ENCODE results near the gene MSI2. TPM values are rescaled to one million over a fixed set of nuclear protein-coding genes. Genes with fewer than 3 reads are reported as not detected.

MSI2 gene
- total RNA-seq, 1 experiment from 2014 or later = 174 TPM

DNA sequence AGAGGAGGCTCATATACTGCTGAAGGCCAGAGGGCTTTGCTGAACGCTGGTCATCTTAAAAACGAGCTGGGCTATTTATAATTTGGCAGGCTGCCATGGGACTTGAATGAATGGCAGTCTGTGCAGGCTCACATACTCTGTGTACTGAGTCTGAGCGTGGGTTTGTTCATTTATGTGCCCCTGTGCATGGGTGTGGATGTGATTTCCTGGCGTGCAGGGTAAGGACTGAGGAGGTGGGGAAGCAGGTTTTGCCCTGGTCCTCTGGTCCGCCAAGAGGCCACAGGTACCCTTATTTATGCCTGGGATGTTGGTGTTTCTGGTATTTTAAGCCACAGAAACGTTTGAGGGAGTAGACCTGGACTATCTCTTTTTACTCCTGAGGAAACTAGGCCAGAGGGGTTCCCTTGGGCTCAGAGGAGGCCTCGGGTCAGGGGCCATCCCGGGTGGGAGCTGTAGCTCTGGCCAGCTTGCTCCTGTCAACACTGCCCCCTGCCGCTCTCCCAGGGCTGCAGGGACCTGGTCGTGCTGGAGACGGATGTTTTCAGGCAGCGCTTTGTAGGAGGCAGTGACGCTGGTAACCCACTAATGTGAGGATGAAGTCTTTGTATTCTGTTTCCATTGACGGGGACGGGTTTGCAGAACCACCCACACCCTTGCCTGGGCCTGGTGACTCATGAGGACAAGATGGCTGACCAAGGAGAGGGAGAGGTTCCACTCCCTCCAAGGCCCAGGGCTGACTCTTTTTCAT lies 184.4 kb downstream of the MSI2 start:
- intact Hi-C loops (cut with micrococcal nuclease; ENCODE audit: unreplicated experiment) = loop anchor here (1.0 kb wide), 1 partner anchor 197 kb away; no protein-coding TSS in a partner anchor
- Histone ChIP-seq H3K27me3 (replicated peaks; ENCODE audit: control insufficient read depth, insufficient read depth, low read length) (no peaks in the 10 kb centered on the region), H3K9me3 (no peaks in the 10 kb centered on the region), H3K4me1 (peaks cover 61% of the 10 kb centered on the region), H3K4me3 (ENCODE audit: low read depth, low read length) (no peak overlapping the region), H3K36me3 (ENCODE audit: control insufficient read depth, insufficient read depth, low read length) (no peaks in the 10 kb centered on the region)
- Mint-ChIP-seq H3K9me3 (ENCODE audit: unreplicated experiment) (no peaks in the 10 kb centered on the region), H3K4me1 (ENCODE audit: low read depth, unreplicated experiment) (peaks cover 65% of the 10 kb centered on the region), H3K36me3 (ENCODE audit: insufficient read depth, unreplicated experiment) (peaks cover 47% of the 10 kb centered on the region), H3K27me3 (ENCODE audit: insufficient read depth, unreplicated experiment) (no peaks in the 10 kb centered on the region), H3K4me3 (ENCODE audit: unreplicated experiment) (no peak overlapping the region), H3K27ac (ENCODE audit: unreplicated experiment) (peak overlapping the region; percentile 78)
- TF ChIP-seq, protein P1, sequence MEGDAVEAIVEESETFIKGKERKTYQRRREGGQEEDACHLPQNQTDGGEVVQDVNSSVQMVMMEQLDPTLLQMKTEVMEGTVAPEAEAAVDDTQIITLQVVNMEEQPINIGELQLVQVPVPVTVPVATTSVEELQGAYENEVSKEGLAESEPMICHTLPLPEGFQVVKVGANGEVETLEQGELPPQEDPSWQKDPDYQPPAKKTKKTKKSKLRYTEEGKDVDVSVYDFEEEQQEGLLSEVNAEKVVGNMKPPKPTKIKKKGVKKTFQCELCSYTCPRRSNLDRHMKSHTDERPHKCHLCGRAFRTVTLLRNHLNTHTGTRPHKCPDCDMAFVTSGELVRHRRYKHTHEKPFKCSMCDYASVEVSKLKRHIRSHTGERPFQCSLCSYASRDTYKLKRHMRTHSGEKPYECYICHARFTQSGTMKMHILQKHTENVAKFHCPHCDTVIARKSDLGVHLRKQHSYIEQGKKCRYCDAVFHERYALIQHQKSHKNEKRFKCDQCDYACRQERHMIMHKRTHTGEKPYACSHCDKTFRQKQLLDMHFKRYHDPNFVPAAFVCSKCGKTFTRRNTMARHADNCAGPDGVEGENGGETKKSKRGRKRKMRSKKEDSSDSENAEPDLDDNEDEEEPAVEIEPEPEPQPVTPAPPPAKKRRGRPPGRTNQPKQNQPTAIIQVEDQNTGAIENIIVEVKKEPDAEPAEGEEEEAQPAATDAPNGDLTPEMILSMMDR (IDR thresholded peaks at IDR 0.05; ENCODE audit: insufficient read depth in 1 of 2, low read depth in 1 of 2, low read length in 1 of 2, severe bottlenecking in 1 of 2, unreplicated experiment in 1 of 2) = no peak
- POLR2A ChIA-PET = no interaction called here
- CTCF ChIA-PET = interaction anchor here (0.6 to 1.9 kb wide), 2 partner anchors 79 to 197 kb away, joined by 3 to 18 read pairs; no protein-coding TSS in a partner anchor
- BruUV-seq (replicated peaks) = no TSS peak
- no peak for DNase-seq

DNA sequence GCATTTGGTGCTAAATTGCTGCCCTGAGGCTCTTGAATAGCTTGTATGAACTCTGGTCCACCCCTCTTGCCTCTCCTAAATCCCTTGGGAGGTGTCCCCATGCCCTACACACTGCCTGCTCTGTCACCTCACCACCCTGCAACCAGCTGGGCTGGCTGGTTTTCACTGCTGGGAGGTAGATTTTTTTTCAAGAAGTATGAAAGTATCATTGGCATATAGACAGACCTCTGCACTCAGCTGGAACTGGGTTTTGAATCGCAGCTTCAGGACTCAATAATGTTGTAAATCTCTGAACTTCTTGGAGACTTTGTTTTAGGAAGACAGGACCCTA lies 184.9 kb downstream of the MSI2 start:
- ChIA-PET CTCF (interaction anchor here (1.9 kb wide), 1 partner anchor 198 kb away, joined by 18 read pairs; no protein-coding TSS in a partner anchor), POLR2A (no interaction called here)
- H3K4me1 ChIP-seq = peaks cover 58% of the 10 kb centered on the region
- BruUV-seq (replicated peaks) = no TSS peak
- H3K27ac Mint-ChIP-seq (ENCODE audit: unreplicated experiment) = peak overlapping the region; percentile 40
- DNase-seq = no peak
- peaks cover 51% of the 10 kb centered on the region for H3K36me3 Mint-ChIP-seq (ENCODE audit: insufficient read depth, unreplicated experiment)
- H3K9me3 Mint-ChIP-seq (ENCODE audit: unreplicated experiment) = no peaks in the 10 kb centered on the region
- H3K4me1 Mint-ChIP-seq (ENCODE audit: low read depth, unreplicated experiment) = peaks cover 65% of the 10 kb centered on the region
- H3K9me3 ChIP-seq = no peaks in the 10 kb centered on the region
- intact Hi-C loops (cut with micrococcal nuclease; ENCODE audit: unreplicated experiment) = no loop called here
- no peak overlapping the region for H3K4me3 ChIP-seq (ENCODE audit: low read depth, low read length)
- H3K36me3 ChIP-seq (ENCODE audit: control insufficient read depth, insufficient read depth, low read length) = no peaks in the 10 kb centered on the region
- TF ChIP-seq, protein P1 (IDR thresholded peaks at IDR 0.05; ENCODE audit: insufficient read depth in 1 of 2, low read depth in 1 of 2, low read length in 1 of 2, severe bottlenecking in 1 of 2, unreplicated experiment in 1 of 2) = no peak
- no peaks in the 10 kb centered on the region for H3K27me3 ChIP-seq (replicated peaks; ENCODE audit: control insufficient read depth, insufficient read depth, low read length)
- H3K4me3 Mint-ChIP-seq (ENCODE audit: unreplicated experiment) = no peak overlapping the region
- H3K27me3 Mint-ChIP-seq (ENCODE audit: insufficient read depth, unreplicated experiment) = no peaks in the 10 kb centered on the region

DNA sequence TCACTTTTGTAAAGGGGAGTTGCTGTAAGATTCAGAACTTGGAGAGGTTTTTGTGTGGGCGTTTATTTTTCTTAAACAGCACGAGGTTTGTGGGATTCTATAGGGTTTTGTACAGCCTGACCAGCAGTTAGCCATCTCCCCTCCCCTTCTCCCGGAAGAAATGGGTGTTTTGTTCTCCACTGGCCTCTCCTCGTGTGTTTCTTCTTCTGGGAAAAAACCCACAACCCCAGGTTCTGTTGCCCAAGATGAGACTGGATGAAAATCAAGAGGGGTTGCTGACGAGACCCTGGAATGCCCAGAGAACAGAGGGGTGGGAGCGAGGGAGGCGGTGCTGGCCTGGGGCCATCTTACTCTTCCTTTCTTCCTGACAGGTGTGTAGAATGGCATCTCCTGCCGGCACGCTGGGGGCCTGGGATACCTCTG lies 186.1 kb downstream of the MSI2 start:
- H3K36me3 ChIP-seq (ENCODE audit: control insufficient read depth, insufficient read depth, low read length) = no peaks in the 10 kb centered on the region
- intact Hi-C loops (cut with micrococcal nuclease; ENCODE audit: unreplicated experiment) = no loop called here
- H3K9me3 ChIP-seq = no peaks in the 10 kb centered on the region
- Mint-ChIP-seq H3K4me3 (ENCODE audit: unreplicated experiment) (no peak overlapping the region), H3K9me3 (ENCODE audit: unreplicated experiment) (no peaks in the 10 kb centered on the region), H3K36me3 (ENCODE audit: insufficient read depth, unreplicated experiment) (peaks cover 39% of the 10 kb centered on the region), H3K4me1 (ENCODE audit: low read depth, unreplicated experiment) (peaks cover 59% of the 10 kb centered on the region), H3K27me3 (ENCODE audit: insufficient read depth, unreplicated experiment) (no peaks in the 10 kb centered on the region), H3K27ac (ENCODE audit: unreplicated experiment) (peak overlapping the region; percentile 10)
- H3K4me1 ChIP-seq = peaks cover 47% of the 10 kb centered on the region
- TF ChIP-seq, protein P1 (IDR thresholded peaks at IDR 0.05; ENCODE audit: insufficient read depth in 1 of 2, low read depth in 1 of 2, low read length in 1 of 2, severe bottlenecking in 1 of 2, unreplicated experiment in 1 of 2) = no peak
- ChIA-PET POLR2A (no interaction called here), CTCF (no interaction called here)
- DNase-seq = no peak
- H3K4me3 ChIP-seq (ENCODE audit: low read depth, low read length) = no peak overlapping the region
- no TSS peak for BruUV-seq (replicated peaks)
- no peaks in the 10 kb centered on the region for H3K27me3 ChIP-seq (replicated peaks; ENCODE audit: control insufficient read depth, insufficient read depth, low read length)
